LNCAP (cell line): ENCODE data around the gene LASP1NB.

Experiments
- TF ChIP-seq, protein P1 (sequence below): fragments of 450-650 bp; IDR thresholded peaks from 2 replicates; pipeline ENCODE4 v1.5.1; 2017; ENCODE audit warnings: mild to moderate bottlenecking

The LASP1NB gene

DNA sequence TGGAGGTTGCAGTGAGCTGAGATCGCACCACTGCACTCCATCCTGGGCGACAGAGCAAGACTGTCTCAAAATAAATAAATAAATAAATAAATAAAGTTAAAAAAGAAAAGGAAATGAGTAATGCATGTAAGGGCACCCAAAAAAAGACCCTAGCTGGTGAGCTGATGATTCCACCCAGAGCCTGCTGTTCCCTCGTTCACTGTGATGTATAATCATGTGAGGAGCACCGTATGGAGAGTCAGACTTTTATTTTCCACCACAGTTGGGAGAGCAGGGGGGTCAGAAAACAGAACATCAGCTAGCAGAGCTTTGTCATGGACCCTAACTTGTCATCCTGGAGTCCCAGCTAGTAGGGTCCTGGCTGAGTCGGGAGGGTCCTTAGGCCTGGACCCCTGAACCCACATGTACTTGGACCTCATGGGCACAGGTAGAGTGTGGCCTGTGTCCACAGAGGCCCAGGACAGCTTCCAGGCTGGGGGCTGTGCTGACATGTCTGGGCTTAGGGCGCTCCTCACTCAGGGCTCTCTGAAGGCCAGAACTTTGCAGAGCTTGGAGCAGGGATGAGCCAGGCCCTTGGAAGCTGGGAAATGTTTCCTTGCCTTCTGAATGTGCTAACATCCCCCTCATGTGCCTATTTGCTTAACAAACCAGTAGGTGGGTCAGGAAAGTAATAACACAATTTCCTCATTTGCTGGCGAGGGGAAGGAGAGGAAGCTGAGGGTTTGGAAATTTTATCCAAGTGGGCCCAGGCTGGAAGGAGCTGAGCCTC lies 18.8 kb upstream of the LASP1NB start:
- TF ChIP-seq, protein P1, sequence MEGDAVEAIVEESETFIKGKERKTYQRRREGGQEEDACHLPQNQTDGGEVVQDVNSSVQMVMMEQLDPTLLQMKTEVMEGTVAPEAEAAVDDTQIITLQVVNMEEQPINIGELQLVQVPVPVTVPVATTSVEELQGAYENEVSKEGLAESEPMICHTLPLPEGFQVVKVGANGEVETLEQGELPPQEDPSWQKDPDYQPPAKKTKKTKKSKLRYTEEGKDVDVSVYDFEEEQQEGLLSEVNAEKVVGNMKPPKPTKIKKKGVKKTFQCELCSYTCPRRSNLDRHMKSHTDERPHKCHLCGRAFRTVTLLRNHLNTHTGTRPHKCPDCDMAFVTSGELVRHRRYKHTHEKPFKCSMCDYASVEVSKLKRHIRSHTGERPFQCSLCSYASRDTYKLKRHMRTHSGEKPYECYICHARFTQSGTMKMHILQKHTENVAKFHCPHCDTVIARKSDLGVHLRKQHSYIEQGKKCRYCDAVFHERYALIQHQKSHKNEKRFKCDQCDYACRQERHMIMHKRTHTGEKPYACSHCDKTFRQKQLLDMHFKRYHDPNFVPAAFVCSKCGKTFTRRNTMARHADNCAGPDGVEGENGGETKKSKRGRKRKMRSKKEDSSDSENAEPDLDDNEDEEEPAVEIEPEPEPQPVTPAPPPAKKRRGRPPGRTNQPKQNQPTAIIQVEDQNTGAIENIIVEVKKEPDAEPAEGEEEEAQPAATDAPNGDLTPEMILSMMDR, result no peak

GRCh38 chr17:38907930-38908675 lies 17.3 kb upstream of the LASP1NB start:
- TF ChIP-seq, protein P1, result no peak

GRCh38 chr17:38908676-38909181 lies 16.7 kb upstream of the LASP1NB start:
- TF ChIP-seq, protein P1, result no peak

DNA sequence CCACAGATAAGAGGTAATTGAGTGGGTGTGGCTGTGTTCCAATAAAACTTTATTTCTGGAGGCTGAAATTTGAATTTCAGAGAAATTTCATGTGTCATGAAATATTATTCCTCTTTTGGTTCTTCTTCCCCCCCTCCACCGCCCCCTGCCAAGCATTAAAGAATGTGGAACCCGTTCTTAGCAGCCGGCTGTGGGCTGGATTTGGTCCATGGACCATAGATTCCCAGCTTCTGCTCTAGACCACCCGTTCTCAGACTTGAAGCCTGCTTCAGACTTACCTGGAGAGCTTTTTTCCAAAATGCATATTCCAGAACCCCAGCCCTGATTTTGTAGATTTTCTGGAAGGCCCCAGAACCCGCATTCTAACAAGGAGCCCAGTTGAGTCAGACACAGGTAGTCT lies 15.1 kb upstream of the LASP1NB start:
- TF ChIP-seq, protein P1, result no peak

DNA sequence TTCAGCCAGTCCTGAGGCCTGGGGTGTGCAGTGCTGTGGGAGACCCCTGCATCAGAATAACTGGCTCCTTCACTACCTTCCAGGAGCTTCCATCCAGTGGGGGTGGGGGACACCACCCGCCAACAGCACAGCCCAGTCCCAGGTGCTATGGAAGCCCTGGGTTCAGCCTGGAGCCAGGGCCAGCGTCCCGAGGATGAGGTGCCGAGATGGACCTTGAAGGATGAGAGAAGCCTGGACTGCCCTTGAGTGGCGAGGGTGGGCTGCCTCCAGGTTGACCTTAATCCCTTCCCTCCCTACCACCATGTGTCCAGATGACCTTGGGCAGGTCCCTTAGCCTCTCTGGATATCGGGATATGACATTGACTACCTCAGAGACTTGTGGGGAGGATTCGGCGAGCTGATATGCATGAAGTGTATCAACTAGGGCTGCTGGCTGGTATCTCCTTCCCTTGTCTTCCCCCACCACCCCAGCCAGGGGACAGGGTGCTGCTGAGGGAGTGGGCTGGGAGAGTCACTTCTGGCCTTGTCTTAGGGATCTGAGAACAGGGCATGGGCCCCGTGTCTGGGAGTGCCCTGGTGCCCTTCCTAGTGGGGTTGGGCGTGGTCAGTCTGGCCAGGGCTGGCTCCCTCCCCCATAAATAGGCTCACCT lies 14.2 kb upstream of the LASP1NB start:
- TF ChIP-seq, protein P1, result no peak

GRCh38 chr17:38912221-38912813 lies 13.1 kb upstream of the LASP1NB start:
- TF ChIP-seq, protein P1, result no peak
